ENCODE measurements around the gene SIPA1L3. TPM values are rescaled to one million over a fixed set of nuclear protein-coding genes. Genes with fewer than 3 reads are reported as not detected.
A peak's percentile ranks its signal among the peaks of the same experiment; 100 is the strongest.

The SIPA1L3 gene
- total and polyA plus RNA-seq, 2 experiments from 2014 or later: 15.7 to 54.1 TPM

DNA sequence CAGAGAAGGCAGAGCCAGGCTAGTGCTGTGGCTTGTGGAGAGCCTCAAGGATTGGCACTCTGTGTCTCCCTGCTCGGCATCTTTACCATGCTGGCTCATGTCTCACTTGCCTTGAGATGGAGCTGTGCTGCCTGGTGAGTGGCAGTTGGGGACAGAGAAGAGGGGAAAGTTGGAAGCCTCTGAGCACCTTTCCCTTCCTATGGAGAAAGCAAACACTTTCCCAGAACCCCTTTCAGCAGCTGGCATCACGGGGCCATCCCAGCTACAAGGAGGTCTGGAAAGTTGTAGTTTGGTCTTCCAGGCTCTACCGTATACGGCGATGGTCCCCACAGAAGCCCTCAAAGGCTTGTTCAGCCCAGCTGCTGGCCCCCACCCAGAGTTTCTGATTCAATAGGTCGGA is 258.3 kb downstream of the SIPA1L3 start (continued):
- TF ChIP-seq EZH2phosphoT487 (IDR thresholded peaks at IDR 0.05; ENCODE audit: unreplicated experiment) (no peak), POLR2AphosphoS5 (IDR thresholded peaks at IDR 0.05; ENCODE audit: low read depth) (no peak), CTCF (conservative IDR thresholded peaks at IDR 0.05; ENCODE audit: low read depth in 2 of 2) (no peak), ZNF114 (CRISPR knock-in tag; IDR thresholded peaks at IDR 0.05) (no peak), CREB1 (CRISPR knock-in tag; IDR thresholded peaks at IDR 0.05; ENCODE audit: low read depth) (no peak)

DNA sequence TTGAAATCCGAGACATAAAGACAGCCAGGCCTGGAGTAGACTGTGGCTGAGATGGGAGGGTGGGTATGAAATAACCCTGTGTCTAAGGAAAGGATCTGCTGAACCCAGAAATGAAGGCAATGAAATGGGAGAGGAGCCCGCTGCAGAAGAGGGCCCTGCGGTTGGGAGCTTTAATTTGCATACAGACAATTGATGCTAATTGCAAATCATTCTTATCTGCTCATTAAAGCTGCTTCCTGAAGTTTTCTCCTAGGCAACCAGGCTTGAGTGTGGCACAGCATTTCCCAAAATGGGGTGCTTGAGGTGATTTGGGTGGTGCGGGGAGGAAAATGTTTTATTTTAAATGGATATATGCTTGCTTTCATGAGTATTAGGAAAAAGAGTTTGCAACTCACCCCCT is 261.6 kb downstream of the SIPA1L3 start:
- peak overlapping the region; percentile 67; the same call in 1 of the 2 replicates for H3K27ac ChIP-seq (ENCODE audit: low read depth)
- no peaks in the 10 kb centered on the region for H3K27me3 ChIP-seq (ENCODE audit: insufficient read depth)
- H3K4me2 ChIP-seq: 0 out of 2 replicates have a peak overlapping the region, but pooled peaks have one; percentile 13
- DNase-seq (ENCODE audit: low spot score): peak; percentile 53
- H4K20me1 ChIP-seq (replicated peaks; ENCODE audit: insufficient read depth): no peaks in the 10 kb centered on the region; the same call in 1 of the 2 replicates
- Mint-ChIP-seq H3K4me3 (peak overlapping the region; percentile 36; the same call in 1 of the 3 replicates), H3K9me3 (peaks cover 3% of the 10 kb centered on the region; the same call in 1 of the 3 replicates), H3K36me3 (ENCODE audit: low read depth) (peaks cover 20% of the 10 kb centered on the region), H3K27me3 (ENCODE audit: insufficient read depth, low read depth, poor library complexity) (peaks cover 16% of the 10 kb centered on the region), H3K4me1 (peaks cover 20% of the 10 kb centered on the region), H3K27ac (peak overlapping the region; percentile 88)
- no peaks in the 10 kb centered on the region for H3K9me2 ChIP-seq (ENCODE audit: insufficient read depth)
- H3K36me3 ChIP-seq (ENCODE audit: insufficient read depth): no peaks in the 10 kb centered on the region; the same call in 1 of the 2 replicates
- H3K4me3 ChIP-seq: no peak overlapping the region
- no peak overlapping the region for H2AFZ ChIP-seq
- peak; percentile 58 for ATAC-seq
- no peaks in the 10 kb centered on the region for H3F3A ChIP-seq (replicated peaks; ENCODE audit: low read depth)
- peaks cover 17% of the 10 kb centered on the region for H3K4me1 ChIP-seq (ENCODE audit: insufficient read depth)
- H3K79me2 ChIP-seq (replicated peaks; ENCODE audit: insufficient read depth): no peaks in the 10 kb centered on the region
- TF ChIP-seq EZH2phosphoT487 (IDR thresholded peaks at IDR 0.05; ENCODE audit: unreplicated experiment) (no peak), ZNF331 (CRISPR knock-in tag; IDR thresholded peaks at IDR 0.05; ENCODE audit: low read depth) (no peak), NANOG (IDR thresholded peaks at IDR 0.05; ENCODE audit: borderline replicate concordance) (no peak), ZNF114 (CRISPR knock-in tag; IDR thresholded peaks at IDR 0.05) (no peak), CTCF (conservative IDR thresholded peaks at IDR 0.05; ENCODE audit: low read depth in 2 of 2) (no peak), EZH2 (IDR thresholded peaks at IDR 0.05; ENCODE audit: low read depth, unreplicated experiment) (no peak), ZNF462 (CRISPR knock-in tag; IDR thresholded peaks at IDR 0.05) (no peak), STAT1 (IDR thresholded peaks at IDR 0.05; ENCODE audit: unreplicated experiment) (no peak)
- TF ChIP-seq, protein P1, sequence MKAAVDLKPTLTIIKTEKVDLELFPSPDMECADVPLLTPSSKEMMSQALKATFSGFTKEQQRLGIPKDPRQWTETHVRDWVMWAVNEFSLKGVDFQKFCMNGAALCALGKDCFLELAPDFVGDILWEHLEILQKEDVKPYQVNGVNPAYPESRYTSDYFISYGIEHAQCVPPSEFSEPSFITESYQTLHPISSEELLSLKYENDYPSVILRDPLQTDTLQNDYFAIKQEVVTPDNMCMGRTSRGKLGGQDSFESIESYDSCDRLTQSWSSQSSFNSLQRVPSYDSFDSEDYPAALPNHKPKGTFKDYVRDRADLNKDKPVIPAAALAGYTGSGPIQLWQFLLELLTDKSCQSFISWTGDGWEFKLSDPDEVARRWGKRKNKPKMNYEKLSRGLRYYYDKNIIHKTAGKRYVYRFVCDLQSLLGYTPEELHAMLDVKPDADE (IDR thresholded peaks at IDR 0.05): no peak

Measured in GM23338 (cell line).